IPS-NIHi7 (cell line): ENCODE data around the gene LDLRAD3.
"Not testable (repeated sequence)": the region's sequence is repeated elsewhere in the genome, so short reads cannot be mapped to it uniquely, and the experiment has no call there.

Experiments used
- DNase-seq: peaks from one replicate; pipeline ENCODE4 v3.0.0; 2012; ENCODE audit warnings: mixed read lengths; ENCODE audit errors: extremely low spot score

LDLRAD3 gene

GRCh38 chr11:36162006-36162882, 218.4 kb downstream of the LDLRAD3 start:
- no peak for DNase-seq

GRCh38 chr11:36162883-36163434, 219.1 kb downstream of the LDLRAD3 start:
- no peak for DNase-seq

- no peak for DNase-seq
Measured at GRCh38 chr11:36164506-36165250, 220.8 kb downstream of the LDLRAD3 start.

- no peak for DNase-seq
Measured at GRCh38 chr11:36165621-36166397, 221.9 kb downstream of the LDLRAD3 start.

DNA sequence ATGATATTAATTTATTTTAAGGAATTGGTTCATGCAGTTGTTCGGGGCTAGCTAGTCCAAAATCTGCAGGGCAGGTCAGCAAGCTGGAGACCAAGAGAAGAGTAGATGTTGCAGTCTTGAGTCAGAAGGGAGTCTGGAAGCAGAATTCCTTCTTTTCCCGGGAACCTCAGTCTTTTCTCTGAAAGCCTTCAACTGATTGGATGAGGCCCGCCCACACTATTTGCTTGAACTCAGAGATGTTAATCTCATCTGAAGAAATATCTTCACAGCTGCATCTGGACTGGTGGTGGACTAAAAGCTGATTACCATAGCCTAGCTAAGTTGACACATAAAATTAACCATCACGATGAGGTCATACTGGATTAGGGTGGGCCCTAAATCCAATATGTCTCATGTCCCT, 223.2 kb downstream of the LDLRAD3 start:
- no peak for DNase-seq

DNA sequence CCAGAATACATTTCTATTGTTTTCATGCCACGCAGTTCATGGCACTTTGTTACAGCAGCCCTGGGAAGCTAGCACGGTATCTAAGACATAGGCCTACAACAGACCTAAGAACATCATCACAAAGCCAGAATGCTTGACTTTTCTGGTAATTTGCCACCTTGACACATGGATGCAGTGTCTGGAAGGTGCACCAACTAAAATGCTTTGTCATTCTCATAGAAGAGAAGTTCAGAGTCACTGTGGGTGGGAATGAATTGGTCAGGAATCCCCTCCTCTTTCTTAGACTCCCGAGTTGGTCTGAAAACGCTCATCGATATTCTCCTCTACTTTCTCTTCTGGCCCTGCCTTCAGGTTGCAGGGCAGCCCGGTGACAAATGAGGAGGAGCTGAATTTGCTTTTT, 223.9 kb downstream of the LDLRAD3 start:
- DNase-seq, result no peak

- no peak for DNase-seq
Measured at GRCh38 chr11:36177836-36178235, 234.0 kb downstream of the LDLRAD3 start.

GRCh38 chr11:36186340-36187175, 242.7 kb downstream of the LDLRAD3 start:
- no peak for DNase-seq

- no peak for DNase-seq
Measured at GRCh38 chr11:36187622-36188021, 243.8 kb downstream of the LDLRAD3 start.

- not testable (repeated sequence) for DNase-seq
Measured at GRCh38 chr11:36189735-36190134, 245.9 kb downstream of the LDLRAD3 start.

DNA sequence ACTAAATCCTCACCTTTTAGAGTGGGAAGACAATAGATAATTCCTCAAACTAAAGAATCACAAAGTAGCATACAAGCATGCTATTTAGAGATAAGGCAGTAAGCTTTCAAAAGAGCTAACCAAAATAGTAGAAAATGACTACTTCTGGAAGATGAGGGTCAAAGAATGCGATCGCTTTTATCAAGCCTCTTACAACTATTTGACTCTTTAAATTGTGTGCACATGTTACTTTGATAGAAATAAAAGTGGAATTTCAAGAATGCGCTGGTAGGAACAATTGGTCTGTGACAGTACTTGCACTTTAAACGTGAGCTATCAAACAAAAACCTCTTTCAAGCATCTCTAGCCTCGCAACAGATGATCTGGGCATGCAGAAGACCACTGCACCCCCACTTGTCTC, 248.1 kb downstream of the LDLRAD3 start:
- no peak for DNase-seq

DNA sequence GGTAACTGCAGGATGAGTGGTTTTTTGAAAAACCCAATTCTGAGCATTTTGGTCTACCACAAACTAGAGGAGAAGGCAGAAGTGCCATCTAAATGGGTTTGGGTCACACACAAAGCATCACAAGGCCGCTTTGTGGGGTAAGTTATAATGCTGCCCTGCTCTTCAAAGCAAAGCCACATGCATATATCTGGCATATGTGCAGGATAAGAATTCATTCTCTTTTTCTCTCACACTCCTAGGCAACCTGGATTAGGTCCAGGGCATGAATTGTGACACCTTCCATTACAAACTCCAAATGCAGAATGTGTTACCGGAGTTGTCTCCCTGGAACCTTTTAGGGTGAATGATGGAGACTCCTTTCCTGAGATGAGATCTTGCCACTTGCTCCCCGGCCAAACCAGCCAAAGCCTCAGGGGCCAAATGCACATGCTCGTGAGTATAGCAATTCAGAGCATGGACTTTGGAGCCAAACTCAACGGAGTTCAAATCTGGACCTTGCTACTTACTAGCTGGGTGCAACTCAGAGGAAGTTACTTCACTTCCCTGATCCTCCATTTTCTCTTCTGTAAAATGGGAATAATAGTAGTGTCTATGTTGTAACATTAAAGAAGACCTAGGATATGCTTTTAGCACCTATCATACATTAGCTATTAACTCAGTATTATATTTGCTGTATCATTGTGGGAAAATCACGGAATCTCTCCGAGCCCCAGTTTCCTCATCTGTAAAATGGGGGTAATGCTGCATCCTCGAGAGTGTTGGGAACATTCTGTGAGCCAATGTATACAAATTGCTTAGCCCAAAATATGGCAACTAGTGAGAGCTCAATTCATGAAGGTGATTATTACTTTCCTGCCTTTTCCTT, 248.8 kb downstream of the LDLRAD3 start:
- no peak for DNase-seq

- DNase-seq, result no peak
Measured at GRCh38 chr11:36193290-36193619, 249.4 kb downstream of the LDLRAD3 start.

DNA sequence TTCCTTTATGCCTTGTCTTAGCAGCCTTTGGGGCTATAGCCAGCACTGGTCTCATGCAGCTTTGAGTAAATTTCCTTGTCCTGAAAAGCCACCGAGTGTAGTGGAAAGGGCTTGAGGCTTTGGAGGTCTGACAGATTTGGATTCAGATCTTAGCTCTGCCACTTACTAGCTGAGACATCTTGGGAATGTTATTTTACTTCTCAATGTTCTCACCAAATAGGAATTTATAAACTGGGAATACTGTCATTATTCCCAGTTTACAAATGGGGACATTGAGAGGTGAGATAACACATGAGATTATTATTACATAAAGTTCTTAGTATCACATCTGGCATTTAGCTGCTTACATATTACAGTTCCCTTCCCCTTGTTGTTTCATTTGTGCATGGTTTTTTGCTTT, 249.9 kb downstream of the LDLRAD3 start:
- no peak for DNase-seq

GRCh38 chr11:36195496-36196354, 251.9 kb downstream of the LDLRAD3 start:
- no peak for DNase-seq

GRCh38 chr11:36196411-36196998, 252.6 kb downstream of the LDLRAD3 start:
- no peak for DNase-seq

GRCh38 chr11:36201411-36201810, 257.5 kb downstream of the LDLRAD3 start:
- DNase-seq, result no peak

GRCh38 chr11:36205536-36205935, 261.7 kb downstream of the LDLRAD3 start:
- DNase-seq, result no peak

DNA sequence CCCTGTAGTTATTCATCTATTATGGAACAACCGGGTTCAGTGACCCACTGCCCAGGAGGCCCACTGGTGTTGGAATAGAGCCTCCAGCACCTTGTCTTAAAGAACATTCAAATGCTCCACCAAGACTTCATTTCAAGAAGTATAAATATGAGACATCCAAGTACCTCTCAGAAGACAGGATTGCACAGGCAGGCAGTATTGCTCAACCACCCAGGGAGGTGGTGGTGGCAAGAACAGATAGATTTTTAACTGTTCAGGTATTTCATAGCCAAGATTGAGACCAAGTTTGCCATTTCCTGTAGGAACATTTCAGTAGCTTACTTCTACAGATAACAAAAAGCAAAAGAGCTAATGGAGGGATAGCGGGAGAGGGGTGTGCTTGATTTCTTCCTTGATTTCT, 266.7 kb downstream of the LDLRAD3 start:
- no peak for DNase-seq
